ENCODE data around the gene PWWP2B.
"Not testable (repeated sequence)": the region's sequence is repeated elsewhere in the genome, so short reads cannot be mapped to it uniquely, and the experiment has no call there.

PWWP2B gene

DNA sequence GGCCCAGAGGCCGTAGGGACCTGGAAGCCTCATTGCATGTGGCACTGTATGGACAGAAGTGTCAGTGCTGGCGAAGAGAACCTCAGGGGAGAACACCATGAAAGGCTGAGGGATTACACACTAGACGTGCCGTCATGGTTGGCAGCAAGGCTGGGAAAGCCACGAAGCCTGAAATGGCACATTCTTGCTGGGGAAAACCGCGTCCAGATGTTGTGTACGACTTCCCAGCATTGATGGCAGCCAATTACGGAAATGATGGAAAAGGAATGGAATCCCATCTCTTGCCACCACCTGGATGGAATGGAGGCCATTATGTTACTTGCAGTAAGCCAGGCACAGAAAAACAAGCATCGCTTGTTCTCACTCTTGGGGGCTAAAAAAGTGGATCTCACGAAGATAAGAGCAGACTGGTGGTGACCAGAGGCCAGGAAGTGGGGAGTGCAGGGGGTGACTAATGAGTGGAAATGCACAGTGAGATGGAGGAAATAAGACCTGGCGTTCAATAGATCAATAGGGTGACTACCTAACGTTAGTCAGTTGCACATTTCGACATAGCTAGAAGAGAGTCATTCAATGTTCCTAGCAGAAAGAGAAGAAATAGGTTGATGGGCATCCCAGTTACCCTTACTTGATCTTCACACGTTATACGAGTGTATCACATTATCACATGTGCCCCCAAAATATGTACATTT lies 14.6 kb upstream of the PWWP2B start:
- DNase-seq = no peak

DNA sequence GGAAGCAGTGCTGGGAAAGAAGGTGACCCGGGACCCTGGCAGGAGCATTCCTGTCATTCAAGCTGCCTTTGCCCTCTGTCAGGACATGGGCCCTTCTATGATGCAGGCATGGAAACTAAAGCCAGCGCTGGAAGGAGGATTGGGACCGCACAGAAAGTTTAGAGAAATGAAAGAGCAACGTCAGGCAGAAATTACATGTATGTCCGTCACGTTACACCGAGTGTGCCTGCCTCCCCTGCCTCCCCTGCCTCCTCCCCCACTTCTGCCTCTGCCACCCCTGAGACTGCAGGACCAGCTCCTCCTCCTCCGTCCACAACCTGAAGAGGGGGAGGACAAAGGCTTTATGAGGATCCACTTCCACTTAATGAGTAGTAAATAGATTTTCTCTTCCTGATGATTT lies 13.9 kb upstream of the PWWP2B start:
- DNase-seq = no peak

DNA sequence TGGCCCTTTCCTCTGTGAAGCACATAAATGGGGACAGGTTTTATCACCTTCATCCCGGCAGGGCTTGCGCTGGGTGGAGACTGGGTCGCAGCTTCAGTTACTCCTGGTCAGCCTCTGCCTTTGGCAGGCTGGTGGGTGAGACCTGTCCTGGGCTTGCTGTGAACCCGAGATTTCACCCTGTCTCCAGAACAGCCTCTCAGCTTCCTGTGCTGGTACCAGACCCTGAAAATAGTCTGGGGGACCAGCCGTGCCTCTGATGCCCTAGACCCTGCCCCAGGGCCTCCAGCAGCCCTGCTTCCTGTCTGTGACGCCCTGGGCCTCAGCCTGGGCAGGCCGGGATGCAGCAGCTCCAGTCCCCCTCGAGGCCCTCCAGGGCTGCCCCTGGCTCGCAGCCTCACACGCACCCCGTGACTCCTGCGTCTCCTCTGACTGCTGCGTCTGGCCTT lies 13.2 kb upstream of the PWWP2B start:
- no peak for DNase-seq

DNA sequence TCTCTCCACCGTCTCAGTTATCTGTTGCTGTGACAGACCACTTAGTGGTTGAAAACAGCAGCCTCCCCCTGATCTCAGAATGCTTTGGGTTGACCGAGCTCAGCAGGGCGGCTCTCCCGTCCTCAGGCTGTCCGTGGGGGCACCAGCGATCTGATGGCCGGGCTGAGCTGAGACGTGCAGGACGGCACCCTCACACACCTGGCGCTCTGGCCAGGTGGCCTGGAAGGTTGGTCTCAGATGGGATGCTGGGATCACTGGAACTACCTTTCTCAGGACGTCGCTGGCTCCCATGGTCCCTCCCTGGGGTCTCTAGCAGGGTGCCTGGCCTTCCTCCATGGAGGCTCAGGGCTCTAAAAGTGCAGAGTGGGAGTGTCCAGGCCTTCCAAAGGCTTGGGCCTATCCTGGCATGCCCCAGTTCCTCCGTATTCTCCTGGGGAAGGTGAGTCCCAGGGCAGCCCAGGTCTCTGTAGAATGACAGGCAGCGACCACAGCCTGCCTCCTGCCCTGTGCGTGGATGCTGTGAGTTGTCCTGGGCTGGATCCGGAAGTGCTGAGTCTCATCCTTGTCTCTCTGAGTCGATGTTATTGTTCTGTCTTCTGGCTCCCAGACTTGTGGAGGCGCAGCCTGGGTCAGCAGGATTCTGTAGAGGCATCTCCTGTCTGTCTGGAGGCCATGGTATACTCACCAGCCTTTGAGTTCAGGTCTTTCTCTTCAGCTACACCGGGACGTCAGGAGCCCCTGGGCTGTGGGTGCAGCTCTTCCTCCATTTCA lies 12.2 kb upstream of the PWWP2B start:
- no peak for DNase-seq

DNA sequence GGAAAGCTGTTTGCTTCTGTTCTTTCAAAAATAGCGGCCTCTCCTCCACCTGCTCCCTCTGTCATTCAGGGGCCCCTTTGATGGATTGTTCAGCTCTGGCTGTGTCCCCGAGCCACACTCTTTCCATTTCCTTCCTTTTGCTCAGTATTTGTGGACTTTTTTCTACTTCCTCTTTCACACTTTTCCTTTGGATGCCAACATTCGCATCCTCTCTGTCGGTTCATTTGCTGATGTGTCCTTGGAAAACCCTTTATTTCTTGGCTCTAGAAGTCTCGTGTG lies 11.7 kb upstream of the PWWP2B start:
- DNase-seq = no peak

DNA sequence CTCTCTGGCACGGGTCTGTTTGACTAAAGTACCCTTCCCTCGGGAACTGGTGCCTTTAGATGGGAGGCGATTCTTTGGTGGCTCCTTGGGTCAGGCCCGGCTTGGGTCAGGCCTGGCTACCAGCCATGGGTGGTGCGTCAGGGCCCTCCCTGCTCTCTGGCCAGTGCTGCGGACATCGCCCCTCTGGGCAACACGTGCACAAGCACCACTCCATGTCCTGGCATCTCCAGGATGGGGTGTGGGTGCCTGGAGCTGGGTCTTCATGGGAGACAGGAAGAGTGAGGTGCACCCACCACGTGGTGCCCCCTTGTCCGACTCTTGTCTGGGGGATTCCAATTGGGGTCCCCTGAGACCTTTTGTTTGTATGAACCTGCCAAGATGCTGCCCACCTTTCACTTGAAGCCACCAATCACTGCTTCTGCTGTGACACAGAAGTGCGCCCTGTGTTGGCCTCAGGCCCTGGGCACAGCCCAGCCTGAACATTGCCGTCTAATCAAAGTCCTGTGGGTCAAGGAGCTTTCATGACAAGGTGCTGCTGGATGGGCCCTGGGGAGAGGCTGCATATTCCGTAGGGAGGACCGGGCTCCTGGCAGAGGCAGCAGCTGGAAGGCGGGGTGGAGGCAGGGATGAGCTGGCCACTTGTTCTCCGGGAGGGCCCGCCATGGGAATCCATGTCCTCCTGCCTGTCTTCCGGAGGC lies 11.1 kb upstream of the PWWP2B start:
- DNase-seq = no peak

DNA sequence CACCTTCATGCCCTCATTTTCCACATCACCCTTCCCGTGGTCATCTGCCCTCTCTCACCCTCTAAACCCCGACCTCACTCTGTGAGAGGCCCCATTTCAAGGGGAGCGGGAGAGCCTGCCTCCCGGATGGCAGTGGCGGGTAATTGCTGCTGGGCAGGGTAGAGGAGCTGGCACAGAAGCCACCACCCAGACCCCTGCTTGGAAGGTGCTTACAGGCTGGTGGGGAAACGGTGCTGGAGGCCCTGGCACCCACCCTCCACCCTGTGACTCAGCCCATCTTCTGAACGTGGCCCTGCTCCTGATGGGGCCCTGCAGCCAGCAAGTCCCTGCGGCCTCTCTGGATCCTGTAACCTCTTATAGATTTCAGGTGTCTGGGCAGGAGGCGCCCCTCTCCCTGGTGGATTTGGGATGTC lies 10.6 kb upstream of the PWWP2B start:
- DNase-seq = no peak

DNA sequence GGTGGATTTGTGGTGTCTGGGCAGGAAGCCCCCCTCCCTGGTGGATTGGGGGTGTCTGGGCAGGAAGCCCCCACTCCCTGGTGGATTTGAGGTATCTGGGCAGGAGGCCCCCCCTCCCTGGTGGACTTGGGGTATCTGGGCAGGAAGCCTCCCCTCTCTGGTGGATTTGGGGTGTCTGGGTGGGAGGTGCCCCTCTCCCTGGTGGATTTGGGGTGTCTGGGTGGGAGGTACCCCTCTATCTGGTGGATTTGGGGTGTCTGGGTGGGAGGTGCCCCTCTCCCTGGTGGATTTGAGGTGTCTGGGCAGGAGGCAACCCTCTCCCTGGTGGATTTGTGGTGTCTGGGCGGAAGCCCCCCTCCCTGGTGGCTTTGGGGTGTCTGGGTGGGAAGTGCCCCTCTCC lies 10.1 kb upstream of the PWWP2B start:
- DNase-seq = not testable (repeated sequence)

DNA sequence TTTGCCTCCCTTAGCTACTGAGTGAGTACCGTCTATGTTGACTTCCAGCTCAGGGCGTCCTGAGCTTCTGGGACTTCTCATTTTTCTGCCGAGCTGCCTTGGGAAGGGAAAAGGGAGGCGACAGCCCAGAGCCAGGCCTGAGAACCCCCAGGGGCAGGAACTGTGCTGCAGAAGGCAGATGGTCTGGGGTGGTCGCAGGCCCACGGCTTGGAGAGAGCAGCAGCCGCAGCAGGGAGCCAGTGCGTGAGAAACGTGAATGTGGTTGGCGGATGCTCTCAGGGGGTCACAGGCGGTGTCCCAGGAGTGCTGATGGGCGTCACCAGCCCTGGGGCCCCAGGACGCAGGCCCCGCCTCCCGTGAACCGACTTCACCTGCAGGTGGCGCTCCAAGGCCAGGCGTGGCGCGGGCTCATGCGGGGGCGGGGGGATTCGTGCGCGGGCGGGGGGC lies 9.2 kb upstream of the PWWP2B start:
- peak; percentile 83 for DNase-seq

DNA sequence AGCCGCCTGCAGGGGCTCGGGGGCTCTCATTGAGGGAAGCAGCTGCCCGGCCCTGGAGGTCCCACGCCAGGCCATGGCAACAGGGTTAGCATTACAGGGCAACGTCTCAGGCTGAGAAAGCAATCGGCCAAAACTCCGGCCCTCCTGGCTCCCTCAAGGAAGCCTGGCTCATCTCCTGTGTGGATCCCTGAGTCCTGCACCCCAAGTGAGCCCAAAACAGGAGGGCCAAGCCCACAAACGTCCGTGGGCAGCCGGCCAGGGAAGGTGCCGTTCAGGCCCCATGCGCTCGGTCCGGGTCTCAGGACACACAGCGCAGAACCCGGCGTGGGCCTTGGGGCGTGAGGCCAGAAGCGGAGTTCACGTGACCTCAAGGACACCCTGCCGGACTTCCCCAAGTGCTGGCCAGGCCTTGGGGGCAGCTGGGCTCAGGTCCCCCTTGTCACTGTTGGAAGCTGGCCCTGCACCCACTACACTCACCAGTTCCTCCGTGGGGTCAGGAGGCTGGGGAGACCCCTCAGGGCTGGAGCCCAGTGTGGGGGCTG lies 8.0 kb upstream of the PWWP2B start:
- DNase-seq = no peak

DNA sequence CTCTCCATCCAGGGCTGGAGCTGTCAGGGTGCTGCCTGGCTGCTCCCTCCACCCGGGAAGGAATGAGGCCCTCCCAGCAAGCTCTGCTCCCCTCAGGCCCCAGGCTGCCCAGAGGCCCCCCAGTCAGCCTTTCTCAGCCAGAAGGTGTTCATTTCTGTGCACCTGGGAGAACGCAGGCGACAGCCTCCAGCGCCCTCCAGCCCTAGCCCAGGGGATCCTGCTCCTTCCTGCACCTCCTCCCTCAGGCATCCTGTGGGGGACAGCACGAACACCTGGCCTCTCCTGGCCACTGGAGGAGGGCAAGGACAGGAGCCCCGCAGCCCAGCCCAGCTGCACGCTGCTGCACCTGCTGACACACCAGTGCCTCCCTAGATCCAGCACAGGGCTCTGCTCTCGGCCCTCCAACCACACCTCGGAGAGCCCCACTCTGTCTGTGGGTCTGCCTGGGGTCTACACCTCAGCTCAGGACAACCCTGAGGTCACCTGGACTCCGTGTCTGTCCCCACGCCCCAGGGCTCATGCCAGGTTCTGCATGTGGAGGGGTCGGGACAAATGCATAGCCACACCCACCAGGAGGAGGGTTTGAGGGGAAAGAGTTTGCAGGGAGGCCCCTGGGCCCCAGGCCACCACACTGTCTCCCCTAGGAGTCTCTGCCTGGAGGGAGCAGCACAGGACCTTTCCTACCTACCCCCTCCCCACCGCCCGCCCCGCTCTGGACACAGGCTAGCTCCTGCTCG lies 7.4 kb upstream of the PWWP2B start:
- no peak for DNase-seq

DNA sequence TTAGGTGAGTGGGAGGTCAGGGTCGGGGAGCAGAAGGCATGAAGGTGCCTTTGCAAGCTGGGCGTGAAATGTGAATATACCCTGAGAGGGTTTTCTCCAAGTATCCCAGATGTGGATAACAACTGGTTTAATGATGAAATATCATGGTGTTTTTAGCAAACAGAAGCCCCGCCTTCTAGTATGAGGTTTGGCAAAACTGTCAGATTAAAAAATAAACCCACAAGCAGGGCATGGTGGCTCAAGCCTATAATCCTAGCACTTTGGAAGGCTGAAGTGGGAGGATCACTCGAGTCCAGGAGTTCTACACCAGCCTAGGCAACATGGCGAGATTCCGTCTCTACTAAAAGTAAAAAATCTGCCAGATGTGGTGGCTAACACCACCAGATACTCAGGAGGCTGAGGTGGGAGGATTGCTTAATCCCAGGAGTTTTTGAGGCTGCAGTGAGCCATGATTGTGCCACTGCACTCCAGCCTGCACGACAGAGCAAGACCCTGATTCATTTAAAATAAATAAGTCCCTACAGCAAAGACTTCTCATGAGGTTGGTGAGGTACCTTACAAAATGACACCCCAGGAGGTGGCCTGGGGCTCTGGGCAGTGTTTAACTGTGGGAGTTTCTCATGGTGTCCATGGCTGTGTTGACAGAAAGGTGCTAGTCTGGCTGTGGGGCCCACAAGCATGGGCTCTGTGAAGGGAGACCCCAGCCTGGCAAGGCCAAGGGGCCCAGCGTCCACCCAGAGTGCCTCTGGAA lies 6.7 kb upstream of the PWWP2B start:
- no peak for DNase-seq

DNA sequence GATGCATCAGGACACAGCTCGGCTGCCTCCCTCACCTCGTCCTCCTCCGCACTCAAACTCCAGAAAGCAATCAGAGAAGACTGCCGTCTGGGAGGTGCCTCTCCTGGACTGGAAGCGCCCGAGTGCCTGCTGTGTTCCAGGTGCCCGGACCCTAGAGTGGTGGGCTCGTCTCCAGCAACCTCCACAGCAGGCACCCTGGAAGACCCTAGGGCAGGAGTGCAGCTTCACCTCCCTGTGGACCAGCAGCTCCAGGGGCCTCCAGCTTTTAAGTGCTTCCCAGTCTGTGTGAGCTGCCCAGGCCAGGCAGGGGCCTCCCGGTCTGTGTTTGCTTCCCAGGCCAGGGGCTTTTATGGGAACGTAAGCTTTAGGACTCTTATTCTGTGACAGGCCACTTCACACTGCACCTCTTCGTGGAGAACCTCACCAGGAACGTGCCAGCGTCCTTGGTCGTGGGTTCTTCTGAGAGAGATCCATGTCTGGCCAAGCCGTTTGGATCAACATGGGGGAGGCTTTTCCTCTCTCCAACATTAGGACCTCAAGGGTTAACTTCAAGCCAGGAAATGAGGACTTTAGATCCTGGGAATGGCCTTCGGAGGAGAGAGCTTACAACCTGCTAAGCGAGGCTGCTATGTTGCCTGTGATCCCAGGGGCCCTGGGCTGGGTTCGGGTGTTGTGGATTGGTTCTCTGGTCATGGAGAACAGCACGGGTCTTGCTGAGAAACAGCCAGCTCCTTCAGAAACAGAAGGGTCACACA lies 5.9 kb upstream of the PWWP2B start:
- no peak for DNase-seq

DNA sequence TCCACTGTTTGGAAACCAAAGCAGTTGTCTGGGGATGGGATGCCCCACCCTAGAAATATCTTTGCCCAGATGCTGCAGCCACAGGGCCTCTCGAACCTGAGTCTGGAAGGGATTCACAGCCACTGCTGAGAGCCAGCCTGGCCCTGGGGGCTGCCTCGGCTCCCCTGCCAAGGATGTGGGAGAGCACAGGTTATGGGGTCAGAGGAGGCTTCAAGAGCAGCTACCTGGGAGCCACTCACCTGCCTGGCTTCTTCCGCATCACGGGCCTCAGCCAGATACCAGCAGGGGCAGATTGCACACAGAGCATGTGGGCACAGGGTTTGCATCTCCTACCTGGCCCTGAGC lies 5.4 kb upstream of the PWWP2B start:
- DNase-seq = no peak

DNA sequence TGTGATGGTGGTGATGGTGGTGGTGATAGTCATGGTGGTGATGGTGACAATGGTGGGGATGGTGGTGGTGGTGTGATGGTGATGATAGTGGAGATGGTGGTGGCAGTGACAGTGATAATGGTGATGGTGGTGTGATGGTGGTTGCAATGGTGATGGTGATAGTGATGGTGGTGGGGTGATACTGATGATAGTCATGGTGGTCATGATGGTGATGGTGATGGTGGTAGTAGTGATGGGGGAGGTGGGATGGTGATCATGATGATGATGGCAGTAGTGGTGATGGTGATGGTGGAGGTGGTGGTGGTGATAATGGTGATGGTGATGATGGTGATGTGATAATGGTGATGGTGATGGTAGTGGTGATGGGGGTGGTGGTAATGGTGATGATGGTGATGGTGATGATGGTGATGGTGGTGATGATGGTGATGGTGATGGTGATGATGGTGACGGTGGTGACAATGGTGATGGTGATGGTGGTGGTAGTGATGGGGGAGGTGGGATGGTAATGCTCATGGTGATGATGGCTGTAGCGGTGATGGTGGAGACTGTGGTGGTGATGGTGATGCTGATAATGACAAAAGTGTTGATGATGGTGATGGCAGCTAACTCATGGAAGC lies 4.7 kb upstream of the PWWP2B start:
- DNase-seq = no peak

DNA sequence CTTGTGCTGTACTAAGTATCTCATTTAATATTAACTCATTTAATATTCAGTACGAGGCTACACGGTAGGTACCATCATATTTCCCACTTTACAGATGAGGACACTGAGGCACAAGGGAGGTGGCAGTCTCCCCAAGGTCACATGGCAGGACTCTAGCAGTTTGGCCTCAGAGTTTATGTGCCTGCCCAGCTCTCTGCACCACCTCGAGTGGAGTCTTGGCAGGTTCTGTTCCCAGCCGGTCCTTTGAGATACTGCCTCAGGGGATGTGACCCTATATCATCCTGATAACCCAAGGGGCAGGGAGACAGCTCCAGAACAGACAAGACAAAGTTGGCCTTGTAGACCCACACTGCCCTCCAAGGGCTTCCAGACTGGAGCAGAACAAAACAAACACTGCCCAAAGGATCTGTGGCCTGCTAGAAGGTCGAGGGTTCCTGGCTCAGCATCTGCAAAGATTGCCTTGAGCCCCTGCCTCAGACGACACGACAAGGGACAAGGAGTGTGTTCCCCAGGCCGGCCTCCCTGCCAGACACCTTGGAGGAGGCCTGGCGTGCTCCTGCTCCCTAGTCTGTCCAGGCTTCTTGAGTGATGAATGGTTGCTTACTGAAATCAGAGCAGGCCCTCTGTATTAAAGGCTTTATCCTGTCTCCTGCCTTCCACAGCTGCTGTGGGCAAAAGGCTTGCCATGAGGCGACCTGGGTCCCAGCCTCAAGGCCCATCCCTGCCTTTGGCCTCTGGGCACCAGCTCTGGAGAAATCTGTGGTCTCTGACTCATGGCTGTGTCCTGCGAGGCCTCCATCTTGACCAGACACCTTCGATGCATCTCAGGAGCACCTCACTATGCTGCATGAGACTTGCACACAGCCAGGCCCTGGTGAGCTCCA lies 3.9 kb upstream of the PWWP2B start:
- DNase-seq = no peak

DNA sequence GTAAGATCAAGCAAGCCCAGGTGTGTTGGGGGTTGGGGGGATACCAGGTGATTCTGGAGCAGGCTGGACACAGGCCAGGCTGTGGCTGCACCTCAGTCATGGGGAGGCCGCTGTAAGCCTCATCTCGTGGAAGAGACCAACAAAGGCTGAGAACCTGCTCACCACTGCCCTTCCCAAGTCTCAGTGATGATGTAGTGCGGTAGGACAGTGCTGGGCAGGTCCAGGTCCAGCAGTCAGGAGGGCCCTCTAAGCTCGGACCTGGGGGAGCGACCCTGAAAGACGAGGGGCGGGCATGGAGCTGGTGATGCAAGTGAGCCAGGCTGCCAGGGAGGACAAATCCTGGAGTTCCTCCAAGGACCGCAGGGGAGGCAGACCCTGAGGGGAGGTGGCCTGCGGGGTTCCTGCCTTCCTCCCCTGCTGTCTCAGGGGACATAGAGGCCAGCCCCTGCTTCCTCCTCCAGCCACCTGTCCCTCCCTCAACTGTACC lies 3.3 kb upstream of the PWWP2B start:
- no peak for DNase-seq

DNA sequence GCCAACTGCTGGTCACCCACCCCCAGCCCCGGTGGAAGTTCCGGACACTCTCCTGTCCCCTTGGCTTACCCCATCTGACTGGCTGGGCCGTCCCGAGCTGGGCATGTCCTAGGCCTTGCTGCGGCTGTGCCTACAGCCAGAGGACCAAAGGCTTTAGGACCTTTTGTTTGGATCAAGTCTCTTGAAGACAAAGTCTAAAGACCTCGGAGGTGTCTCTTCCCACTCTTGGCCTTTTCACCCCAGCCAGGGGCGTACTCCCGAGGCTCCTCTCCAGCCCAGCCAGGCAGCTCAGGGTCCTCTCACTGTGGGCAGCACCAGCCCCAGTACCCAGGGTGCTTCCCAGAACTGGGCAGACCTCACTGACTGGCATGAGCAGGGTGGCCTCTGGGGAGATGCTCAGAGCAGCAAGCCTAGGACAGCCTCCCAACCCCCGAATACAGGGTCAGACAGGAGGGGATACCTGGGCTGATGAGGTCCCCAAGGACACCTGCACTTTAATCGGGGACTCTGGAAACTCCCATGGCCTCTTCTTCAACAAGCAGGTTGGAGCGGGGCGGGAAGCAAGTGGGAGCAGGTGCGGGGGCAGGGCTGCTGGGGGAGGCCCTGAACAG lies 2.7 kb upstream of the PWWP2B start:
- DNase-seq = no peak

DNA sequence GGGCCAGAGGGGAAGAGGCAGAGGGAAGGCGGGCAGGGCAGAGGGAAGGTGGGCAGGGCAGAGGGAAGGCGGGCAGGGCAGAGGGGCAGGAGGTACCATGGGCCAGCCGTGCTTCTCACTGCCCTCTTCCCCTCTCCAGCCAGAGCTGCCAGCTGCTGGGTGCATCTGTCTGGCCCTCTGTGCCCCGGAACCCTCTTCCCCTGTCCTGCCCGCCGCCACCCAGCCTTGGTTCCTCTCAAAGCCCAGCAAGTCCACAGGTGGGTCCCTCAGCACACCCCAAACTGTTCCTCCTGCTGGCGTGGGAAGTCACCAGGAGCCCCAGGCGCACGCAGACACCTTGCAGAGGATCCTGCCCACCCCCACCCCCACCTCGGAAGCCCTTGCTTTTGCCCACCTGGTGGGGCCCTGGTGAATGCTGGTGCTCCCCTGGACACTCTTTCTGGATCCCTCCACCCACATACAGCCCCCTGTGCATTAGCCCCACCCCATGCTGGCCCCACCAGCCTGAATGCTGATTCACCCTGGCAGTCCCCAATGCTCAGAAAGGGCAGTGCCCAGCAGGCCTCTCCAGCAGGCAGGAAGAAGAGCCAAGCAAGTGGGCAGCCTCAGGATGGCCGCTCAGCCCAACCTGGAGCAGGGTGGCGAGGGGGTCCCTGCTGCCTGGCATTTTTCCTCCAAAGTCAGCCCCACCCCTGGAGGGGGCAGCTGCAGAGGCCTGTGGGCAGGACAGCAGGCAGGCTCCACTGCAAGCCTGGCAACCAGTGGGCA lies 1.9 kb upstream of the PWWP2B start:
- DNase-seq = no peak

All from NCI-H1436 (cell line).